HepG2 (cell line): ENCODE results near the gene ADH1C. TPM values are rescaled to one million over a fixed set of nuclear protein-coding genes. Genes with fewer than 3 reads are reported as not detected.

Source experiments
- ATAC-seq: fragments of 200-7000 bp; cut with Tn5 transposase; 3 replicates; pipeline ENCODE4 v1.9.1; 2020; ENCODE audit warnings: mild to moderate bottlenecking, moderate library complexity
- BruUV-seq: library from RNA; stranded (reverse); fragments of 400-500 nt; replicated peaks from 2 replicates; lab custom pipeline; 2021; lab: Mats Ljungman, UMichigan
- CTCF ChIA-PET: fragments of 300-600 bp; formaldehyde crosslinking; extraction: SDS; loops from one replicate; lab custom pipeline; 2021; ENCODE audit warnings: low total read pairs, inconsistent platforms, low intra/inter-chr PET ratio; lab: Yijun Ruan, JAX
- POLR2A ChIA-PET: fragments of 350-600 bp; sonication (Branson Sonifier 250); formaldehyde crosslinking; loops from one replicate; lab custom pipeline; 2020; ENCODE audit warnings: antibody characterized with exemption, inconsistent platforms; lab: Yijun Ruan, JAX
- DNase-seq: peaks from one replicate; pipeline ENCODE4 v3.0.0-alpha.2; 2015; ENCODE audit warnings: low spot score
- FAIRE-seq: peaks from 3 replicates; lab custom pipeline; 2011; peaks lifted over from hg19 to GRCh38; lab: Jason Lieb, UNC
- H2AFZ ChIP-seq: one replicate; pipeline ENCODE4 v1.6.1; 2011; ENCODE audit warnings: low read length, inconsistent platforms
- H3K27ac ChIP-seq: fragments of 300-600 bp; 3 replicates; pipeline ENCODE4 v1.8.0; 2011; ENCODE audit warnings: mixed run types, mild to moderate bottlenecking, mixed read lengths, low read length, inconsistent platforms; ENCODE audit not compliant: insufficient read depth; ENCODE audit errors: extremely low read length
- H3K27me3 ChIP-seq, 2 experiments: fragments of 200-600 bp in 1 of 2; 2 replicates in 1 of 2; 3 replicates in 1 of 2; pipeline versions ENCODE4 v1.6.0 to v1.8.0; 2011; ENCODE audit warnings: low read length in 2 of 2, mild to moderate bottlenecking in 2 of 2, moderate library complexity in 2 of 2, inconsistent platforms in 1 of 2; ENCODE audit not compliant: insufficient read depth in 2 of 2, control insufficient read depth in 1 of 2
- H3K36me3 ChIP-seq, 2 experiments: fragments of 200-600 bp in 1 of 2; replicated peaks in 1 of 2; 2 replicates in 1 of 2; 3 replicates in 1 of 2; pipeline versions ENCODE4 v1.5.1 to v1.8.0; 2011; ENCODE audit warnings: low read length in 2 of 2, inconsistent platforms in 1 of 2; ENCODE audit not compliant: insufficient read depth in 2 of 2, control insufficient read depth in 1 of 2
- H3K4me1 ChIP-seq: 2 replicates; pipeline ENCODE4 v1.5.1; 2012; ENCODE audit warnings: low read length, inconsistent platforms; ENCODE audit not compliant: insufficient read depth
- H3K4me2 ChIP-seq: 2 replicates; pipeline ENCODE4 v1.6.0; 2011; ENCODE audit warnings: low read depth, low read length, inconsistent platforms
- H3K4me3 ChIP-seq, 3 experiments: fragments of 200-600 bp in 1 of 3; sonication (generic), shearing (Covaris generic) in 1 of 3; replicated peaks in 1 of 3; 2 replicates each; pipeline ENCODE4 v1.5.1; 2011 to 2016; ENCODE audit warnings: low read length in 3 of 3, inconsistent platforms in 2 of 3, low read depth in 2 of 3, mild to moderate bottlenecking in 2 of 3, control low read depth in 1 of 3, mixed read lengths in 1 of 3; ENCODE audit not compliant: insufficient read depth in 1 of 3
- H3K79me2 ChIP-seq: one replicate; pipeline ENCODE4 v1.6.1; 2011; ENCODE audit warnings: low read length, inconsistent platforms; ENCODE audit not compliant: insufficient read depth
- H3K9ac ChIP-seq: 2 replicates; pipeline ENCODE4 v1.6.0; 2011; ENCODE audit warnings: mild to moderate bottlenecking, low read depth, low read length, inconsistent platforms; ENCODE audit not compliant: insufficient read depth
- H3K9me3 ChIP-seq: 2 replicates; pipeline ENCODE4 v1.5.1; 2012; ENCODE audit warnings: mild to moderate bottlenecking, low read length
- H4K20me1 ChIP-seq: 2 replicates; pipeline ENCODE4 v1.6.0; 2011; ENCODE audit warnings: inconsistent platforms, mild to moderate bottlenecking, low read length, moderate library complexity; ENCODE audit not compliant: insufficient read depth
- CREM ChIP-seq, 2 experiments: sonication (generic) in 1 of 2; formaldehyde crosslinking in 1 of 2; IDR thresholded peaks; 2 replicates each; pipeline versions ENCODE4 v1.4.0 to v1.6.1; 2016 to 2020; ENCODE audit warnings: antibody characterized with exemption in 1 of 2, mild to moderate bottlenecking in 1 of 2, missing genetic modification reagents in 1 of 2
- DRAP1 ChIP-seq: IDR thresholded peaks from 2 replicates; pipeline ENCODE4 v1.6.1; 2016; ENCODE audit warnings: missing genetic modification reagents, missing compliant biosample characterization
- GATA4 ChIP-seq: sonication (generic); IDR thresholded peaks from 2 replicates; pipeline ENCODE4 v1.6.1; 2016; ENCODE audit warnings: antibody characterized with exemption, low read depth, borderline replicate concordance
- HMG20A ChIP-seq: IDR thresholded peaks from 2 replicates; pipeline ENCODE4 v1.6.1; 2016; ENCODE audit warnings: borderline replicate concordance
- KAT7 ChIP-seq: IDR thresholded peaks from 2 replicates; pipeline ENCODE4 v1.6.1; 2018; ENCODE audit warnings: borderline replicate concordance, missing compliant biosample characterization
- NCOA2 ChIP-seq: sonication (generic); formaldehyde crosslinking; IDR thresholded peaks from 2 replicates; pipeline ENCODE4 v1.8.0; 2022; ENCODE audit warnings: inconsistent platforms
- NR3C1 ChIP-seq: sonication (generic); formaldehyde crosslinking; IDR thresholded peaks from 2 replicates; pipeline ENCODE4 v1.4.0; 2020; ENCODE audit warnings: missing genetic modification reagents
- PATZ1 ChIP-seq: sonication (generic); formaldehyde crosslinking; IDR thresholded peaks from 2 replicates; pipeline ENCODE4 v1.4.0; 2020; ENCODE audit warnings: missing genetic modification reagents
- UBTF ChIP-seq: sonication (generic); formaldehyde crosslinking; IDR thresholded peaks from 2 replicates; pipeline ENCODE4 v1.4.0; 2020; ENCODE audit warnings: mild to moderate bottlenecking, missing genetic modification reagents
- YEATS4 ChIP-seq: sonication (generic); formaldehyde crosslinking; IDR thresholded peaks from 2 replicates; pipeline ENCODE4 v1.4.0; 2020; ENCODE audit warnings: missing genetic modification reagents, borderline replicate concordance
- ZEB1 ChIP-seq: IDR thresholded peaks from 2 replicates; pipeline ENCODE4 v1.6.1; 2012; ENCODE audit warnings: mild to moderate bottlenecking, low read depth, inconsistent platforms; ENCODE audit not compliant: insufficient replicate concordance
- ZNF597 ChIP-seq: sonication (generic); formaldehyde crosslinking; IDR thresholded peaks from 2 replicates; pipeline ENCODE4 v1.5.0; 2020; ENCODE audit warnings: missing genetic modification reagents
- ZNF773 ChIP-seq: sonication (generic); formaldehyde crosslinking; IDR thresholded peaks from 2 replicates; pipeline ENCODE4 v1.4.0; 2020; ENCODE audit warnings: missing genetic modification reagents, borderline replicate concordance
- ZNF839 ChIP-seq: sonication (generic); formaldehyde crosslinking; IDR thresholded peaks from 2 replicates; pipeline ENCODE4 v1.4.0; 2020; ENCODE audit warnings: missing genetic modification reagents, mild to moderate bottlenecking, borderline replicate concordance
- WGBS: methylation state at CpG from one replicate; pipeline ENCODE4 v1.1.6; 2017; ENCODE audit warnings: low lambda C conversion rate; 5-methylcytosine and 5-hydroxymethylcytosine counted together
- in situ Hi-C: cut with HindIII; loops from 2 replicates; pipeline ENCODE4 v1.10.0; 2017; ENCODE audit warnings: low pct_unique_long_range_greater_than_20kb; ENCODE audit not compliant: extremely low pct_ligation_motif_present
- intact Hi-C: fragments of 100-400 bp; cut with micrococcal nuclease; formaldehyde crosslinking; loops from one replicate; pipeline ENCODE4 v1.10.0; 2022; ENCODE audit not compliant: unreplicated experiment
- polyA plus RNA-seq, 8 experiments: library from polyadenylated mRNA; depleted of rRNA in 3 of 8; stranded (reverse) in 7 of 8; unstranded in 1 of 8; fragments of >200 nt; fragmentation: Illumina TruSeq in 4 of 8; extraction: Trizol in 4 of 8; gene quantifications; 2 replicates each; pipeline versions ENCODE4 v1.2.1 to v1.2.3, GENCODE V29; 2011 to 2016; ENCODE audit warnings: low read depth in 4 of 8, missing spikeins in 1 of 8, mixed read lengths in 1 of 8; ENCODE audit not compliant: insufficient read depth in 1 of 8
- total RNA-seq, 5 experiments: library from RNA; depleted of rRNA; stranded (reverse); fragments of >200 nt; fragmentation: Illumina TruSeq; extraction: Trizol; gene quantifications; 2 replicates each; pipeline ENCODE4 v1.2.3, GENCODE V29; 2016; ENCODE audit warnings: low read depth in 1 of 5

ADH1C gene
- total and polyA plus RNA-seq, 2 of the 13 experiments (the other 11 are each of a cell fraction or from before 2014, with no cell fraction given) = not detected

- no peak for TF ChIP-seq HMG20A (CRISPR knock-in tag)
- TF ChIP-seq PATZ1 = no peak
- no peak for TF ChIP-seq ZNF597 (CRISPR knock-in tag)
- TF ChIP-seq GATA4 = no peak
- Histone ChIP-seq H2AFZ (no peak overlapping the region), H3K4me3 (no peak overlapping the region), H3K27me3 (no peaks in the 10 kb centered on the region), H3K4me1 (peaks cover 5% of the 10 kb centered on the region), H3K79me2 (no peaks in the 10 kb centered on the region), H3K27ac (no peak overlapping the region), H4K20me1 (no peaks in the 10 kb centered on the region), H3K9me3 (no peaks in the 10 kb centered on the region), H3K4me2 (no peak overlapping the region), H3K9ac (no peak overlapping the region), H3K36me3 (no peaks in the 10 kb centered on the region)
- in situ Hi-C loops (no loop called here), intact Hi-C loops (no loop called here)
- POLR2A ChIA-PET = no interaction called here
- CTCF ChIA-PET = no interaction called here
- ATAC-seq (no peak), FAIRE-seq (no peak), DNase-seq (no peak)
- WGBS = 16% methylated on average over 2 of the region's 2 CpGs
- BruUV-seq = no TSS peak
Observed at GRCh38 chr4:99357948-99358347, 5.4 kb upstream of the ADH1C start.

- ChIA-PET CTCF (no interaction called here), POLR2A (no interaction called here)
- intact Hi-C loops = no loop called here
- BruUV-seq = no TSS peak
- in situ Hi-C loops = no loop called here
- Histone ChIP-seq H4K20me1 (no peaks in the 10 kb centered on the region), H3K9me3 (no peaks in the 10 kb centered on the region), H3K36me3 (no peaks in the 10 kb centered on the region), H3K4me2 (no peak overlapping the region), H3K79me2 (no peaks in the 10 kb centered on the region), H3K4me1 (peaks cover 9% of the 10 kb centered on the region), H3K27me3 (no peaks in the 10 kb centered on the region), H3K27ac (no peak overlapping the region), H3K4me3 (no peak overlapping the region), H3K9ac (no peak overlapping the region), H2AFZ (no peak overlapping the region)
- ATAC-seq (no peak), DNase-seq (no peak), FAIRE-seq (no peak)
- 0% methylated on average over 1 of the region's 1 CpG for WGBS
- TF ChIP-seq ZNF839 (CRISPR knock-in tag) (no peak), NR3C1 (no peak), KAT7 (CRISPR knock-in tag) (no peak), YEATS4 (CRISPR knock-in tag) (no peak), CREM (IDR thresholded peaks at IDR 0.05) (no peak), CREM (CRISPR knock-in tag; IDR thresholded peaks at IDR 0.05) (no peak), NCOA2 (CRISPR knock-in tag) (no peak), ZNF773 (CRISPR knock-in tag) (no peak), UBTF (CRISPR knock-in tag) (no peak), DRAP1 (CRISPR knock-in tag) (no peak), ZEB1 (no peak)
Observed at GRCh38 chr4:99356992-99357391, 4.4 kb upstream of the ADH1C start.
